ACC112 (cell line): ENCODE measurements around the gene ST7.

ENCODE experiments used
- H2AFZ ChIP-seq: fragments of 200-600 bp; sonication (generic); one replicate; pipeline ENCODE4 v1.6.0; 2017; ENCODE audit warnings: antibody characterized with exemption, low read length; ENCODE audit not compliant: unreplicated experiment
- H3K27ac ChIP-seq: fragments of 200-600 bp; sonication (generic); 2 replicates; pipeline ENCODE4 v1.5.1; 2014; ENCODE audit warnings: low read depth, mild to moderate bottlenecking, antibody characterized with exemption, low read length, moderate library complexity
- H3K27me3 ChIP-seq: fragments of 200-600 bp; sonication (generic); 2 replicates; pipeline ENCODE4 v1.6.1; 2014; ENCODE audit warnings: mild to moderate bottlenecking, antibody characterized with exemption, low read length, moderate library complexity, mixed read lengths; ENCODE audit not compliant: insufficient read depth
- H3K36me3 ChIP-seq: fragments of 200-600 bp; sonication (generic); 2 replicates; pipeline ENCODE4 v1.6.1; 2016; ENCODE audit warnings: mild to moderate bottlenecking, antibody characterized with exemption, low read length, moderate library complexity, mixed read lengths; ENCODE audit not compliant: insufficient read depth
- H3K4me1 ChIP-seq: fragments of 200-600 bp; sonication (generic); one replicate; pipeline ENCODE4 v1.6.1; 2016; ENCODE audit warnings: low read length, mixed read lengths; ENCODE audit not compliant: insufficient read depth, unreplicated experiment, control insufficient read depth
- H3K4me3 ChIP-seq: fragments of 200-600 bp; sonication (generic); 2 replicates; pipeline ENCODE4 v1.5.1; 2014; ENCODE audit warnings: mild to moderate bottlenecking, low read depth, low read length
- H3K79me2 ChIP-seq: fragments of 200-600 bp; sonication (generic); one replicate; pipeline ENCODE4 v1.6.0; 2016; ENCODE audit warnings: low read length; ENCODE audit not compliant: control insufficient read depth, unreplicated experiment, insufficient read depth

ST7 gene

GRCh38 chr7:117009705-117010361 is 56.5 kb downstream of the ST7 start:
- Histone ChIP-seq H3K27me3 (no peaks in the 10 kb centered on the region), H3K79me2 (no peaks in the 10 kb centered on the region), H3K4me3 (no peak overlapping the region), H2AFZ (no peak overlapping the region), H3K4me1 (peaks cover 35% of the 10 kb centered on the region), H3K27ac (peak overlapping the region; percentile 19; the same call in 1 of the 2 replicates), H3K36me3 (no peaks in the 10 kb centered on the region)

GRCh38 chr7:117010375-117011133 is 57.3 kb downstream of the ST7 start:
- H3K27ac ChIP-seq = peak overlapping the region; percentile 19; the same call in 1 of the 2 replicates

GRCh38 chr7:117011419-117012260 is 58.3 kb downstream of the ST7 start:
- Histone ChIP-seq H3K36me3 (no peaks in the 10 kb centered on the region), H3K27me3 (no peaks in the 10 kb centered on the region), H3K27ac (peak overlapping the region; percentile 5; the same call in 1 of the 2 replicates), H3K79me2 (peaks cover 8% of the 10 kb centered on the region), H3K4me3 (no peak overlapping the region), H3K4me1 (peaks cover 40% of the 10 kb centered on the region), H2AFZ (no peak overlapping the region)

More at GRCh38 chr7:117010375-117011133, 57.3 kb downstream of the ST7 start:
- H3K79me2 ChIP-seq = peaks cover 6% of the 10 kb centered on the region
- H3K4me3 ChIP-seq = no peak overlapping the region
- peaks cover 34% of the 10 kb centered on the region for H3K4me1 ChIP-seq
- no peak overlapping the region for H2AFZ ChIP-seq
- no peaks in the 10 kb centered on the region for H3K27me3 ChIP-seq
- no peaks in the 10 kb centered on the region for H3K36me3 ChIP-seq

- Histone ChIP-seq H3K79me2 (peaks cover 12% of the 10 kb centered on the region), H2AFZ (no peak overlapping the region), H3K4me3 (no peak overlapping the region), H3K36me3 (no peaks in the 10 kb centered on the region), H3K4me1 (peaks cover 44% of the 10 kb centered on the region), H3K27ac (no peak overlapping the region; the same call in 1 of the 2 replicates), H3K27me3 (no peaks in the 10 kb centered on the region)
These were observed 59.0 kb downstream of the ST7 start for GRCh38 chr7:117012284-117012683.

- Histone ChIP-seq H3K4me1 (peaks cover 48% of the 10 kb centered on the region), H3K4me3 (no peak overlapping the region)
These were observed 59.4 kb downstream of the ST7 start for GRCh38 chr7:117012696-117013095.

GRCh38 chr7:117014099-117014656 is 60.9 kb downstream of the ST7 start:
- Histone ChIP-seq H3K4me3 (peak overlapping the region; percentile 62), H3K27me3 (no peaks in the 10 kb centered on the region), H3K4me1 (peaks cover 48% of the 10 kb centered on the region), H3K27ac (peak overlapping the region; percentile 60), H3K36me3 (no peaks in the 10 kb centered on the region), H2AFZ (no peak overlapping the region), H3K79me2 (peaks cover 18% of the 10 kb centered on the region)

More at GRCh38 chr7:117012696-117013095, 59.4 kb downstream of the ST7 start:
- no peaks in the 10 kb centered on the region for H3K36me3 ChIP-seq
- no peaks in the 10 kb centered on the region for H3K27me3 ChIP-seq
- no peak overlapping the region for H3K27ac ChIP-seq
- peaks cover 15% of the 10 kb centered on the region for H3K79me2 ChIP-seq
- H2AFZ ChIP-seq = no peak overlapping the region

- Histone ChIP-seq H3K4me3 (peak overlapping the region; percentile 62), H3K36me3 (no peaks in the 10 kb centered on the region), H3K4me1 (peaks cover 47% of the 10 kb centered on the region), H3K27me3 (no peaks in the 10 kb centered on the region), H3K79me2 (peaks cover 22% of the 10 kb centered on the region), H3K27ac (peak overlapping the region; percentile 60), H2AFZ (no peak overlapping the region)
These were observed 61.4 kb downstream of the ST7 start for GRCh38 chr7:117014673-117015133.

GRCh38 chr7:117015258-117016184 is 62.2 kb downstream of the ST7 start:
- Histone ChIP-seq H3K36me3 (no peaks in the 10 kb centered on the region), H3K27ac (no peak overlapping the region), H3K79me2 (peaks cover 22% of the 10 kb centered on the region), H3K27me3 (no peaks in the 10 kb centered on the region), H3K4me3 (peak overlapping the region; percentile 62), H2AFZ (no peak overlapping the region), H3K4me1 (peaks cover 46% of the 10 kb centered on the region)

- Histone ChIP-seq H3K36me3 (no peaks in the 10 kb centered on the region), H3K4me1 (peaks cover 47% of the 10 kb centered on the region), H3K4me3 (no peak overlapping the region), H3K27ac (no peak overlapping the region), H3K79me2 (peaks cover 36% of the 10 kb centered on the region), H2AFZ (no peak overlapping the region), H3K27me3 (no peaks in the 10 kb centered on the region)
These were observed 63.7 kb downstream of the ST7 start for GRCh38 chr7:117017017-117017451.
